GM12872 (cell line): ENCODE results near the gene LTN1.

Experiments used
- TF ChIP-seq, protein P1 (sequence below): IDR thresholded peaks from 3 replicates; pipeline ENCODE4 v1.5.1; 2011; ENCODE audit warnings: low read depth, mild to moderate bottlenecking, low read length, moderate library complexity; ENCODE audit not compliant: insufficient read depth

Gene LTN1

DNA sequence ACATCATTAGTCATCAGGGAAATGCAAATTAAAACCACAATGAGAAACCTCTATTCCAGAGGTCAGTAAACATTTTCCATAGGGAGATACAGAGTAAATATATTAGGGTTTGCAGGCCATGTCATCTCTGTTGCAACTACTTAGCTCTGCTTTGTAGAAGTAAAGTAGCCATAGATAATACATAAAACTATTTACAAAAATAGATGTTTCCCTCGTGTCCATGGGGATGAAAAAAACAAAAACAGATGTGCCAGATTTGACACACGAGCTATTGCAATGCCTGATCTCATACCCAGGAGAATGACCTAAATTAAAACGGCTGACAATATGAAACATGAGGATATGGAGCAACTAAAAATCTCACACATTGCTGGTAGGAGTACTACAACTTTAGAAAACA is 17.3 kb downstream of the LTN1 start:
- TF ChIP-seq, protein P1, sequence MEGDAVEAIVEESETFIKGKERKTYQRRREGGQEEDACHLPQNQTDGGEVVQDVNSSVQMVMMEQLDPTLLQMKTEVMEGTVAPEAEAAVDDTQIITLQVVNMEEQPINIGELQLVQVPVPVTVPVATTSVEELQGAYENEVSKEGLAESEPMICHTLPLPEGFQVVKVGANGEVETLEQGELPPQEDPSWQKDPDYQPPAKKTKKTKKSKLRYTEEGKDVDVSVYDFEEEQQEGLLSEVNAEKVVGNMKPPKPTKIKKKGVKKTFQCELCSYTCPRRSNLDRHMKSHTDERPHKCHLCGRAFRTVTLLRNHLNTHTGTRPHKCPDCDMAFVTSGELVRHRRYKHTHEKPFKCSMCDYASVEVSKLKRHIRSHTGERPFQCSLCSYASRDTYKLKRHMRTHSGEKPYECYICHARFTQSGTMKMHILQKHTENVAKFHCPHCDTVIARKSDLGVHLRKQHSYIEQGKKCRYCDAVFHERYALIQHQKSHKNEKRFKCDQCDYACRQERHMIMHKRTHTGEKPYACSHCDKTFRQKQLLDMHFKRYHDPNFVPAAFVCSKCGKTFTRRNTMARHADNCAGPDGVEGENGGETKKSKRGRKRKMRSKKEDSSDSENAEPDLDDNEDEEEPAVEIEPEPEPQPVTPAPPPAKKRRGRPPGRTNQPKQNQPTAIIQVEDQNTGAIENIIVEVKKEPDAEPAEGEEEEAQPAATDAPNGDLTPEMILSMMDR: no peak

DNA sequence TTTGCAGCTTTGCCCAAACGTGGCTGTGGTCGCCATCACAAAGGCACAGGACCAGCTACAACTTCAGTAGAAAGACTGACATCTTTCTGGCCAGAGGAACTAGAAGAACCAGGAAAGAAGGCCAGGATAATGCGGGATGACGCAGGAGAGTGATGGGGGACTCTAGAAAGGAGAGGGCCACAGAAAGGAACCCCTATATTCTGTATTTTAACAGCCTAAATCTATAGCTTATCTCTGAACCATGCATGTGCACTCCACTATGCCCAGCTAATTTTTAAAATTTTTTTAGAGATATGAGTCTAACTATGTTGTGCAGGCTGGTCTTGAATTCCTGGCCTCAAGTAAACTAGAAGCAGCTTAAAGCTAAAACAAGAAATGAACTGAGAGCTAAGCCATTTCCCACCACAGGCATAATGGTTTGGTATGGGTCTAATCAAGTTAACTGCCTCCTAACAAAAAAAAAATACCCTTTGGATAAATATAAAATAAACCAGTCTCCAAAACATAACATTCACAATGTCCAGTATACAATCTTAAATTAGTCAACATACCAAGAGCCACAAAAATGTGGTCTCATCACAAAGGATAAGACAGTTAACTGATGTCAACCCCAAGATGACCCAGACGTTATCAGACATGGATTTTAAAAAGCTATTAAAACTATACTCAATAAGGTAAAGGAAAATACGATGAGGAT is 18.0 kb downstream of the LTN1 start:
- TF ChIP-seq, protein P1: no peak

DNA sequence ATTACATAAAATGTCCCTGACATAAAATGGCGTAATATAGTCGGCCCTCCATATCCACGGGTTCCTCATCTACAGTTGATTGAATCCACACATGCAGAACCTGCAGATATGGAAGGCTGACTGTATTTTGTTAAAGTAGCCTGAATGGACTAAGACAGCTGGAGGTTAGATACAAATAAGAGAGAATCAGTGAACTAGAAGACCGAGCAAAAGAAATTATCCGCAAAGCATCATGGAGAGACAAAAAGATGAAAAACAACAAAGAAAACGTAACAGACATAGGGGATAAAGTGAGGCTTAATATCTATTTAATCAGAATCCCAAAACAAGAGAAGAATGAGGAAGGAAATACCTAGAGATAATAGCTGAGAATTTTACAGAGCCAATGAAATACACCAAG is 20.3 kb downstream of the LTN1 start:
- TF ChIP-seq, protein P1: no peak

DNA sequence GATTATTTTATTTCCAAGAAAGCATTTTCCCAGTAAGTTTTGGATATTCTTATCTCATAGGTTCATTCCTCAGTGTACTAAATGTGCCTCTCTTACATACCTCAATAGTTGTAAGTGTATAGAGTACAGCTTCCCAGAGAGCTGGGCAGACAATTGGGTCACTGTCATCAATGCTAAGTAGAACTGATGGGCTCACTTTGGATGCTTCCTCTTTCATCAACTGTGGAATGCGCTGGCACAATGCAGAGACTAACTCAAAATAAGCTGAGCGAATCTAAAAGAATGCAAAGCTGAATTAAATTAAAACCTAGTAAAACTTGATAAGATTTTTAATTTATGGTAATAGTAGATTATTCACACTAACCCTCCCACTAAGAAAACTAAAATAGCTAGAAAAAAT is 21.5 kb downstream of the LTN1 start:
- TF ChIP-seq, protein P1: no peak

DNA sequence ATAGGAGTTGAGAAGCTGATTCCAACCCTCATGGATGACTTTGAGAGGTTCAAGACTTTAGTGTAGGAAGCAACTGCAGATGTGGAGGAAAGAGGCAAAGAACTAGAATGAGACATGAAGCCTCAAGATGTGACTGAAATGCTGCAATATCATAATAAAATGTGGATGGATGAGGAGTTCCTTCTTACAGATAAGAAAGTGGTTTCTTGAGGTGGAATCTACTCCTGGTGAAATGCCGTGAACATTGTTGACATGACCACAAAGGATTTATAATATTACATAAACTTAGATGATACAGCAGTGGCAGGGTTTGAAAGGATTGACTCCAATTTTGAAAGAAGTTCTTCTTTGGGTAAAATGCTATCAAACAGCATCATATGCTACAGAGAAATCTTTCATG is 28.8 kb downstream of the LTN1 start:
- TF ChIP-seq, protein P1: no peak

- TF ChIP-seq, protein P1: no peak
Observed at GRCh38 chr21:28962465-28962864, 30.2 kb downstream of the LTN1 start.

- TF ChIP-seq, protein P1: no peak
Observed at GRCh38 chr21:28961927-28962326, 30.8 kb downstream of the LTN1 start.
